GM23338 (cell line): ENCODE results near the gene ORM1.

ENCODE experiments used
- CREB1 ChIP-seq: fragments of 250-450 bp; sonication (Bioruptor Pico); IDR thresholded peaks from 2 replicates; pipeline ENCODE4 v1.5.0; 2020; ENCODE audit warnings: low read depth, mild to moderate bottlenecking, moderate library complexity
- EZH2 ChIP-seq: fragments of 200-600 bp; sonication (generic); IDR thresholded peaks from one replicate; pipeline ENCODE4 v1.8.0; 2017; ENCODE audit warnings: antibody characterized with exemption, mild to moderate bottlenecking, low read depth; ENCODE audit not compliant: unreplicated experiment
- EZH2phosphoT487 ChIP-seq: fragments of 200-600 bp; sonication (generic); IDR thresholded peaks from one replicate; pipeline ENCODE4 v1.8.1; 2018; ENCODE audit warnings: antibody characterized with exemption; ENCODE audit not compliant: unreplicated experiment
- JUNB ChIP-seq: IDR thresholded peaks from one replicate; pipeline ENCODE4 v1.6.1; 2016; ENCODE audit warnings: antibody characterized with exemption; ENCODE audit not compliant: unreplicated experiment
- POLR2AphosphoS5 ChIP-seq: IDR thresholded peaks from 2 replicates; pipeline ENCODE4 v1.6.1; 2016; ENCODE audit warnings: antibody characterized with exemption, low read depth
- STAT1 ChIP-seq: IDR thresholded peaks from one replicate; pipeline ENCODE4 v1.6.1; 2016; ENCODE audit warnings: antibody characterized with exemption; ENCODE audit not compliant: unreplicated experiment
- TF ChIP-seq, protein P1 (sequence below), 2 experiments: fragments of 200-600 bp in 1 of 2; sonication (generic) in 1 of 2; conservative IDR thresholded peaks; 2 replicates each; pipeline versions ENCODE4 v1.5.1 to v1.6.1; 2016 to 2017; ENCODE audit warnings: antibody characterized with exemption in 2 of 2, low read depth in 2 of 2, mild to moderate bottlenecking in 2 of 2, moderate library complexity in 1 of 2
- TF ChIP-seq, protein P2 (sequence below): fragments of 250-450 bp; sonication (Bioruptor Pico); IDR thresholded peaks from 2 replicates; pipeline ENCODE4 v1.5.0; 2020; ENCODE audit warnings: mild to moderate bottlenecking, moderate library complexity
- TF ChIP-seq, protein P3 (sequence below): IDR thresholded peaks from one replicate; pipeline ENCODE4 v1.6.1; 2018; ENCODE audit warnings: antibody characterized with exemption; ENCODE audit not compliant: unreplicated experiment
- TF ChIP-seq, protein P4 (sequence below): IDR thresholded peaks from 2 replicates; pipeline ENCODE4 v1.6.1; 2016; ENCODE audit warnings: antibody characterized with exemption

DNA sequence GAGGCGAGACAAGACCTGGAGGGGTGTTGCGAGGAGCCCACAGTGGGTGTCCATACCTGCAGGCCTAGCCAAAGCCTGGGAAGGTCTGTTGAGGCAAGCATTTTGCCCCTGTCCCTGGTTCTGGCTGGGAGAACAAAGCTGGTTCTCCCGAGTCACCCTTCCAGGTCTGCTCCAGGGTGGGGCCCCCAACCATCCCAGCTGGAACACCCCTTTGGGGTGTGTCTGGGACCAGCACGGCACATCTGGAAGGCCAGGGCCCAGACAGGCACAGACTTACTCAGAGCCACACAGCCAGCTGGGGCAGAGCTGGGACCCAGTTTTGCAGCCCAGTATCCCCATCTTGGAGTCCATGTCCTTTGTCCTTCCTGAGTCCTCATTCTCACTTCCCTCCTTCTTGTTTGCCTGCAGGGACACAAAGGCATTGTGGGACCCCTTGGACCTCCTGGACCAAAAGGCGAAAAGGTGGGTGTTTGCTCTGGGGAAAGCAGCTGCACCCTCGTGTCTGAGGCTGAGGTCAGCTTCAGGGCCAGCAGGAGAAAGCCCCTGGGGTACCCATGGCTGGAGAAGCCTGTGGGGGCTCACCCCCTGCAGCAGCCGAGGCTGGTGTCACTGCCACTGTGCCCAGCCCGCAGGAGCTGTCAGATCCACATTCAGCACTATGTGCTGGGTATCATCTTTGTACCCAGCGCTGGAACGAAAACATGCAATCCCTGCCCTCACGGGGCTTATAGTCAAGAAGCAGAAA, 38.4 kb upstream of the ORM1 start:
- TF ChIP-seq, protein P1, sequence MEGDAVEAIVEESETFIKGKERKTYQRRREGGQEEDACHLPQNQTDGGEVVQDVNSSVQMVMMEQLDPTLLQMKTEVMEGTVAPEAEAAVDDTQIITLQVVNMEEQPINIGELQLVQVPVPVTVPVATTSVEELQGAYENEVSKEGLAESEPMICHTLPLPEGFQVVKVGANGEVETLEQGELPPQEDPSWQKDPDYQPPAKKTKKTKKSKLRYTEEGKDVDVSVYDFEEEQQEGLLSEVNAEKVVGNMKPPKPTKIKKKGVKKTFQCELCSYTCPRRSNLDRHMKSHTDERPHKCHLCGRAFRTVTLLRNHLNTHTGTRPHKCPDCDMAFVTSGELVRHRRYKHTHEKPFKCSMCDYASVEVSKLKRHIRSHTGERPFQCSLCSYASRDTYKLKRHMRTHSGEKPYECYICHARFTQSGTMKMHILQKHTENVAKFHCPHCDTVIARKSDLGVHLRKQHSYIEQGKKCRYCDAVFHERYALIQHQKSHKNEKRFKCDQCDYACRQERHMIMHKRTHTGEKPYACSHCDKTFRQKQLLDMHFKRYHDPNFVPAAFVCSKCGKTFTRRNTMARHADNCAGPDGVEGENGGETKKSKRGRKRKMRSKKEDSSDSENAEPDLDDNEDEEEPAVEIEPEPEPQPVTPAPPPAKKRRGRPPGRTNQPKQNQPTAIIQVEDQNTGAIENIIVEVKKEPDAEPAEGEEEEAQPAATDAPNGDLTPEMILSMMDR (conservative IDR thresholded peaks at IDR 0.05; ENCODE audit: low read depth in 2 of 2) = no peak
- no peak for TF ChIP-seq POLR2AphosphoS5
- no peak for TF ChIP-seq EZH2
- no peak for TF ChIP-seq EZH2phosphoT487
- TF ChIP-seq, protein P2, sequence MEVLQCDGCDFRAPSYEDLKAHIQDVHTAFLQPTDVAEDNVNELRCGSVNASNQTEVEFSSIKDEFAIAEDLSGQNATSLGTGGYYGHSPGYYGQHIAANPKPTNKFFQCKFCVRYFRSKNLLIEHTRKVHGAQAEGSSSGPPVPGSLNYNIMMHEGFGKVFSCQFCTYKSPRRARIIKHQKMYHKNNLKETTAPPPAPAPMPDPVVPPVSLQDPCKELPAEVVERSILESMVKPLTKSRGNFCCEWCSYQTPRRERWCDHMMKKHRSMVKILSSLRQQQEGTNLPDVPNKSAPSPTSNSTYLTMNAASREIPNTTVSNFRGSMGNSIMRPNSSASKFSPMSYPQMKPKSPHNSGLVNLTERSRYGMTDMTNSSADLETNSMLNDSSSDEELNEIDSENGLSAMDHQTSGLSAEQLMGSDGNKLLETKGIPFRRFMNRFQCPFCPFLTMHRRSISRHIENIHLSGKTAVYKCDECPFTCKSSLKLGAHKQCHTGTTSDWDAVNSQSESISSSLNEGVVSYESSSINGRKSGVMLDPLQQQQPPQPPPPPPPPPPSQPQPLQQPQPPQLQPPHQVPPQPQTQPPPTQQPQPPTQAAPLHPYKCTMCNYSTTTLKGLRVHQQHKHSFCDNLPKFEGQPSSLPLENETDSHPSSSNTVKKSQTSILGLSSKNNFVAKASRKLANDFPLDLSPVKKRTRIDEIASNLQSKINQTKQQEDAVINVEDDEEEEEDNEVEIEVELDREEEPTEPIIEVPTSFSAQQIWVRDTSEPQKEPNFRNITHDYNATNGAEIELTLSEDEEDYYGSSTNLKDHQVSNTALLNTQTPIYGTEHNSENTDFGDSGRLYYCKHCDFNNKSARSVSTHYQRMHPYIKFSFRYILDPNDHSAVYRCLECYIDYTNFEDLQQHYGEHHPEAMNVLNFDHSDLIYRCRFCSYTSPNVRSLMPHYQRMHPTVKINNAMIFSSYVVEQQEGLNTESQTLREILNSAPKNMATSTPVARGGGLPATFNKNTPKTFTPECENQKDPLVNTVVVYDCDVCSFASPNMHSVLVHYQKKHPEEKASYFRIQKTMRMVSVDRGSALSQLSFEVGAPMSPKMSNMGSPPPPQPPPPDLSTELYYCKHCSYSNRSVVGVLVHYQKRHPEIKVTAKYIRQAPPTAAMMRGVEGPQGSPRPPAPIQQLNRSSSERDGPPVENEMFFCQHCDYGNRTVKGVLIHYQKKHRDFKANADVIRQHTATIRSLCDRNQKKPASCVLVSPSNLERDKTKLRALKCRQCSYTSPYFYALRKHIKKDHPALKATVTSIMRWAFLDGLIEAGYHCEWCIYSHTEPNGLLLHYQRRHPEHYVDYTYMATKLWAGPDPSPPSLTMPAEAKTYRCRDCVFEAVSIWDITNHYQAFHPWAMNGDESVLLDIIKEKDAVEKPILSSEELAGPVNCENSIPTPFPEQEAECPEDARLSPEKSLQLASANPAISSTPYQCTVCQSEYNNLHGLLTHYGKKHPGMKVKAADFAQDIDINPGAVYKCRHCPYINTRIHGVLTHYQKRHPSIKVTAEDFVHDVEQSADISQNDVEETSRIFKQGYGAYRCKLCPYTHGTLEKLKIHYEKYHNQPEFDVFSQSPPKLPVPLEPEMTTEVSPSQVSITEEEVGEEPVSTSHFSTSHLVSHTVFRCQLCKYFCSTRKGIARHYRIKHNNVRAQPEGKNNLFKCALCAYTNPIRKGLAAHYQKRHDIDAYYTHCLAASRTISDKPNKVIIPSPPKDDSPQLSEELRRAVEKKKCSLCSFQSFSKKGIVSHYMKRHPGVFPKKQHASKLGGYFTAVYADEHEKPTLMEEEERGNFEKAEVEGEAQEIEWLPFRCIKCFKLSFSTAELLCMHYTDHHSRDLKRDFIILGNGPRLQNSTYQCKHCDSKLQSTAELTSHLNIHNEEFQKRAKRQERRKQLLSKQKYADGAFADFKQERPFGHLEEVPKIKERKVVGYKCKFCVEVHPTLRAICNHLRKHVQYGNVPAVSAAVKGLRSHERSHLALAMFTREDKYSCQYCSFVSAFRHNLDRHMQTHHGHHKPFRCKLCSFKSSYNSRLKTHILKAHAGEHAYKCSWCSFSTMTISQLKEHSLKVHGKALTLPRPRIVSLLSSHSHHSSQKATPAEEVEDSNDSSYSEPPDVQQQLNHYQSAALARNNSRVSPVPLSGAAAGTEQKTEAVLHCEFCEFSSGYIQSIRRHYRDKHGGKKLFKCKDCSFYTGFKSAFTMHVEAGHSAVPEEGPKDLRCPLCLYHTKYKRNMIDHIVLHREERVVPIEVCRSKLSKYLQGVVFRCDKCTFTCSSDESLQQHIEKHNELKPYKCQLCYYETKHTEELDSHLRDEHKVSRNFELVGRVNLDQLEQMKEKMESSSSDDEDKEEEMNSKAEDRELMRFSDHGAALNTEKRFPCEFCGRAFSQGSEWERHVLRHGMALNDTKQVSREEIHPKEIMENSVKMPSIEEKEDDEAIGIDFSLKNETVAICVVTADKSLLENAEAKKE (CRISPR knock-in tag) = no peak
- TF ChIP-seq, protein P3, sequence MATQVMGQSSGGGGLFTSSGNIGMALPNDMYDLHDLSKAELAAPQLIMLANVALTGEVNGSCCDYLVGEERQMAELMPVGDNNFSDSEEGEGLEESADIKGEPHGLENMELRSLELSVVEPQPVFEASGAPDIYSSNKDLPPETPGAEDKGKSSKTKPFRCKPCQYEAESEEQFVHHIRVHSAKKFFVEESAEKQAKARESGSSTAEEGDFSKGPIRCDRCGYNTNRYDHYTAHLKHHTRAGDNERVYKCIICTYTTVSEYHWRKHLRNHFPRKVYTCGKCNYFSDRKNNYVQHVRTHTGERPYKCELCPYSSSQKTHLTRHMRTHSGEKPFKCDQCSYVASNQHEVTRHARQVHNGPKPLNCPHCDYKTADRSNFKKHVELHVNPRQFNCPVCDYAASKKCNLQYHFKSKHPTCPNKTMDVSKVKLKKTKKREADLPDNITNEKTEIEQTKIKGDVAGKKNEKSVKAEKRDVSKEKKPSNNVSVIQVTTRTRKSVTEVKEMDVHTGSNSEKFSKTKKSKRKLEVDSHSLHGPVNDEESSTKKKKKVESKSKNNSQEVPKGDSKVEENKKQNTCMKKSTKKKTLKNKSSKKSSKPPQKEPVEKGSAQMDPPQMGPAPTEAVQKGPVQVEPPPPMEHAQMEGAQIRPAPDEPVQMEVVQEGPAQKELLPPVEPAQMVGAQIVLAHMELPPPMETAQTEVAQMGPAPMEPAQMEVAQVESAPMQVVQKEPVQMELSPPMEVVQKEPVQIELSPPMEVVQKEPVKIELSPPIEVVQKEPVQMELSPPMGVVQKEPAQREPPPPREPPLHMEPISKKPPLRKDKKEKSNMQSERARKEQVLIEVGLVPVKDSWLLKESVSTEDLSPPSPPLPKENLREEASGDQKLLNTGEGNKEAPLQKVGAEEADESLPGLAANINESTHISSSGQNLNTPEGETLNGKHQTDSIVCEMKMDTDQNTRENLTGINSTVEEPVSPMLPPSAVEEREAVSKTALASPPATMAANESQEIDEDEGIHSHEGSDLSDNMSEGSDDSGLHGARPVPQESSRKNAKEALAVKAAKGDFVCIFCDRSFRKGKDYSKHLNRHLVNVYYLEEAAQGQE = no peak
- no peak for TF ChIP-seq CREB1 (CRISPR knock-in tag)
- TF ChIP-seq, protein P4, sequence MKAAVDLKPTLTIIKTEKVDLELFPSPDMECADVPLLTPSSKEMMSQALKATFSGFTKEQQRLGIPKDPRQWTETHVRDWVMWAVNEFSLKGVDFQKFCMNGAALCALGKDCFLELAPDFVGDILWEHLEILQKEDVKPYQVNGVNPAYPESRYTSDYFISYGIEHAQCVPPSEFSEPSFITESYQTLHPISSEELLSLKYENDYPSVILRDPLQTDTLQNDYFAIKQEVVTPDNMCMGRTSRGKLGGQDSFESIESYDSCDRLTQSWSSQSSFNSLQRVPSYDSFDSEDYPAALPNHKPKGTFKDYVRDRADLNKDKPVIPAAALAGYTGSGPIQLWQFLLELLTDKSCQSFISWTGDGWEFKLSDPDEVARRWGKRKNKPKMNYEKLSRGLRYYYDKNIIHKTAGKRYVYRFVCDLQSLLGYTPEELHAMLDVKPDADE = no peak
- no peak for TF ChIP-seq STAT1
- no peak for TF ChIP-seq JUNB
